ENCODE results near the gene TJP1. TPM values are rescaled to one million over a fixed set of nuclear protein-coding genes. Genes with fewer than 3 reads are reported as not detected.

The TJP1 gene
- total RNA-seq, 1 experiment from 2014 or later: 140 TPM

DNA sequence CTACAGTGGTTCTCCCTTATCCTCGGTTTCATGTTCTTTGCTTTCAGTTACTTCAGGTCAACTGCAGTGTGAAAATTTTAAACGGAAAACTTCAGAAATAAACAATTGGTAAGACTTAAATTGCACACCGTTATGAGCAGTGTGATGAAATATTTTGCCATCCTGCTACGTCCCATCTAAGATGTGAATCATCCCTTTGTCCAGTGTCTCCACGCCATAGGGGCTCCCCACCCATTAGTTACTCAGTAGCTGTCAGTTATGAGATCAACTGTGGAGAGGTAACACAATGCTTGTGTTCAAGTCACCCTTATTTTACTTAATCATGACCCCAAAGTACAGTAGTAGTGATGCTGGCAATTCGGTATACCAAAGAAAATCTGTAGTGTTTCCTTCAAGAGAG lies 47.4 kb downstream of the TJP1 start:
- Histone ChIP-seq H4K91ac (ENCODE audit: insufficient read length, low read depth, low read length) (no peak overlapping the region), H3K23me2 (ENCODE audit: insufficient read length, low read depth, low read length, poor library complexity, severe bottlenecking) (no peaks in the 10 kb centered on the region), H3K4me1 (ENCODE audit: insufficient read depth, low read length) (peaks cover 6% of the 10 kb centered on the region; the same call in 1 of the 2 replicates), H3K79me2 (ENCODE audit: insufficient read depth, low read length) (peaks cover 17% of the 10 kb centered on the region; the same call in 1 of the 2 replicates), H3K56ac (ENCODE audit: insufficient read length, low read depth, low read length) (no peak overlapping the region), H2BK120ac (ENCODE audit: low read depth, low read length, poor library complexity, severe bottlenecking) (no peak overlapping the region), H2BK12ac (ENCODE audit: insufficient read length, low read depth, low read length) (no peak overlapping the region), H3K4ac (ENCODE audit: low read depth, low read length) (no peak overlapping the region), H3K79me1 (ENCODE audit: insufficient read depth, low read depth, low read length, poor library complexity, severe bottlenecking) (peaks cover 2% of the 10 kb centered on the region), H3K18ac (ENCODE audit: insufficient read length, low read depth, low read length) (no peak overlapping the region), H3K9me3 (ENCODE audit: control insufficient read depth, low read depth, low read length) (no peaks in the 10 kb centered on the region), H3K14ac (ENCODE audit: insufficient read depth, low read length) (no peak overlapping the region), H2BK20ac (ENCODE audit: low read depth, low read length, poor library complexity, severe bottlenecking) (no peak overlapping the region), H3K23ac (ENCODE audit: insufficient read length, low read depth, low read length) (no peak overlapping the region), H3K9ac (ENCODE audit: extremely low read depth, insufficient read length, low read length) (no peak overlapping the region), H3K27me3 (ENCODE audit: insufficient read depth, low read length) (no peaks in the 10 kb centered on the region), H2AFZ (ENCODE audit: low read length) (no peak overlapping the region), H4K5ac (ENCODE audit: insufficient read length, low read depth, low read length) (no peak overlapping the region), H3K4me2 (ENCODE audit: insufficient read depth, insufficient read length, low read length) (no peak overlapping the region), H2BK15ac (ENCODE audit: low read depth, low read length) (no peak overlapping the region), H2BK5ac (ENCODE audit: insufficient read length, low read length) (no peak overlapping the region), H3T11ph (ENCODE audit: low read length) (no peak overlapping the region), H4K8ac (replicated peaks; ENCODE audit: insufficient read length, low read depth, low read length) (no peak overlapping the region), H3K27ac (ENCODE audit: insufficient read length, low read depth, low read length) (no peak overlapping the region), H2AK5ac (ENCODE audit: insufficient read length, low read length) (no peak overlapping the region), H4K20me1 (ENCODE audit: control insufficient read depth, insufficient read depth, insufficient read length) (no peaks in the 10 kb centered on the region)
- no CpG with 5 or more reads among the region's 6 CpGs for WGBS (ENCODE audit: extremely low coverage, insufficient read length, low lambda C conversion rate)
- peaks cover 39% of the 10 kb centered on the region in 2 experiments for H3K4me1 Mint-ChIP-seq
- peaks cover 8 to 17% (median 11%) of the 10 kb centered on the region in 3 experiments for H3K36me3 Mint-ChIP-seq (ENCODE audit: insufficient read depth in 1 of 3, low read depth in 3 of 3)
- H3K27me3 Mint-ChIP-seq (ENCODE audit: low read depth): no peaks in the 10 kb centered on the region
- H3K9me3 Mint-ChIP-seq: peaks cover 5% of the 10 kb centered on the region in 2 experiments; a peak in 4 of 5 replicates
- H3K4me3 Mint-ChIP-seq: no peak overlapping the region
- no peak for DNase-seq
- peak overlapping the region in 2 of 3 experiments; percentile 9 to 65; a peak in 4 of 7 replicates for H3K27ac Mint-ChIP-seq
- TF ChIP-seq, protein P1, sequence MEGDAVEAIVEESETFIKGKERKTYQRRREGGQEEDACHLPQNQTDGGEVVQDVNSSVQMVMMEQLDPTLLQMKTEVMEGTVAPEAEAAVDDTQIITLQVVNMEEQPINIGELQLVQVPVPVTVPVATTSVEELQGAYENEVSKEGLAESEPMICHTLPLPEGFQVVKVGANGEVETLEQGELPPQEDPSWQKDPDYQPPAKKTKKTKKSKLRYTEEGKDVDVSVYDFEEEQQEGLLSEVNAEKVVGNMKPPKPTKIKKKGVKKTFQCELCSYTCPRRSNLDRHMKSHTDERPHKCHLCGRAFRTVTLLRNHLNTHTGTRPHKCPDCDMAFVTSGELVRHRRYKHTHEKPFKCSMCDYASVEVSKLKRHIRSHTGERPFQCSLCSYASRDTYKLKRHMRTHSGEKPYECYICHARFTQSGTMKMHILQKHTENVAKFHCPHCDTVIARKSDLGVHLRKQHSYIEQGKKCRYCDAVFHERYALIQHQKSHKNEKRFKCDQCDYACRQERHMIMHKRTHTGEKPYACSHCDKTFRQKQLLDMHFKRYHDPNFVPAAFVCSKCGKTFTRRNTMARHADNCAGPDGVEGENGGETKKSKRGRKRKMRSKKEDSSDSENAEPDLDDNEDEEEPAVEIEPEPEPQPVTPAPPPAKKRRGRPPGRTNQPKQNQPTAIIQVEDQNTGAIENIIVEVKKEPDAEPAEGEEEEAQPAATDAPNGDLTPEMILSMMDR (conservative IDR thresholded peaks at IDR 0.05): no peak
